Measurements from ENCODE around the gene CT47B1. TPM values are rescaled to one million over a fixed set of nuclear protein-coding genes. Genes with fewer than 3 reads are reported as not detected.
"Not testable (repeated sequence)": the region's sequence is repeated elsewhere in the genome, so short reads cannot be mapped to it uniquely, and the experiment has no call there.

The CT47B1 gene
- not detected in 2 replicates for total RNA-seq (ENCODE audit: low replicate concordance)

GRCh38 chrX:120875766-120876165, at the start of gene CT47B1:
TSS of gene CT47B1 (minus strand) at chrX:120875866. CDS start at chrX:120875670, 196 bp downstream.
- not testable (repeated sequence) for H3K27ac Mint-ChIP-seq; H3K9ac ChIP-seq; H4K20me1 ChIP-seq (ENCODE audit: low read depth); H3K27me3 Mint-ChIP-seq (ENCODE audit: insufficient read depth, low read depth); H3K9me3 Mint-ChIP-seq; H3K4me3 ChIP-seq; H3K27ac ChIP-seq; H3K4me1 Mint-ChIP-seq; H3K4me2 ChIP-seq; H3K4me1 ChIP-seq; H3K4me3 Mint-ChIP-seq; H3K27me3 ChIP-seq; DNase-seq (ENCODE audit: low spot score); H2AFZ ChIP-seq (replicated peaks); H3K9me3 ChIP-seq (ENCODE audit: low read depth); H3K79me2 ChIP-seq (ENCODE audit: low read depth); H3K36me3 ChIP-seq; H3K36me3 Mint-ChIP-seq; H3F3A ChIP-seq (ENCODE audit: low read depth)

- no peaks in the 10 kb centered on the region for H3K27me3 ChIP-seq
- no peaks in the 10 kb centered on the region for H3F3A ChIP-seq (ENCODE audit: low read depth)
- Mint-ChIP-seq H3K27me3 (ENCODE audit: insufficient read depth, low read depth) (no peaks in the 10 kb centered on the region), H3K27ac (no peak overlapping the region), H3K4me1 (no peaks in the 10 kb centered on the region), H3K9me3 (peaks cover 7% of the 10 kb centered on the region), H3K36me3 (no peaks in the 10 kb centered on the region), H3K4me3 (no peak overlapping the region)
- no peak overlapping the region for H3K9ac ChIP-seq
- no peaks in the 10 kb centered on the region for H3K4me1 ChIP-seq
- H4K20me1 ChIP-seq (ENCODE audit: low read depth), result no peaks in the 10 kb centered on the region
- no peak overlapping the region for H2AFZ ChIP-seq (replicated peaks)
- H3K36me3 ChIP-seq, result no peaks in the 10 kb centered on the region
- H3K79me2 ChIP-seq (ENCODE audit: low read depth), result no peaks in the 10 kb centered on the region
- TF ChIP-seq EZH2phosphoT487 (IDR thresholded peaks at IDR 0.05), result no peak
- no peak for TF ChIP-seq EZH2 (IDR thresholded peaks at IDR 0.05)
- no peak for TF ChIP-seq CTCF (IDR thresholded peaks at IDR 0.05)
- H3K9me3 ChIP-seq (ENCODE audit: low read depth), result peaks cover 3% of the 10 kb centered on the region
- no peak overlapping the region for H3K4me3 ChIP-seq
- H3K27ac ChIP-seq, result no peak overlapping the region
- no peak overlapping the region for H3K4me2 ChIP-seq
- no peak for DNase-seq (ENCODE audit: low spot score)
These were observed 748 bp downstream of the CT47B1 start for GRCh38 chrX:120874678-120875557.

- Histone ChIP-seq H3K79me2 (ENCODE audit: low read depth) (no peaks in the 10 kb centered on the region), H3K4me3 (no peak overlapping the region), H3F3A (ENCODE audit: low read depth) (no peaks in the 10 kb centered on the region), H3K27ac (no peak overlapping the region), H3K4me2 (no peak overlapping the region), H3K4me1 (no peaks in the 10 kb centered on the region), H3K9ac (no peak overlapping the region), H3K9me3 (ENCODE audit: low read depth) (no peaks in the 10 kb centered on the region), H3K36me3 (no peaks in the 10 kb centered on the region), H3K27me3 (no peaks in the 10 kb centered on the region), H2AFZ (replicated peaks) (no peak overlapping the region), H4K20me1 (ENCODE audit: low read depth) (no peaks in the 10 kb centered on the region)
- H3K27ac Mint-ChIP-seq, result no peak overlapping the region
- no peak overlapping the region for H3K4me3 Mint-ChIP-seq
- no peaks in the 10 kb centered on the region for H3K27me3 Mint-ChIP-seq (ENCODE audit: insufficient read depth, low read depth)
- peaks cover 9% of the 10 kb centered on the region for H3K9me3 Mint-ChIP-seq
- TF ChIP-seq CTCF (IDR thresholded peaks at IDR 0.05) (peak; percentile 37), EZH2phosphoT487 (IDR thresholded peaks at IDR 0.05) (no peak)
- H3K4me1 Mint-ChIP-seq, result no peaks in the 10 kb centered on the region
- H3K36me3 Mint-ChIP-seq, result no peaks in the 10 kb centered on the region
- DNase-seq (ENCODE audit: low spot score), result peak; percentile 4
These were observed 18.4 kb downstream of the CT47B1 start for GRCh38 chrX:120857240-120857639.

- H3K36me3 Mint-ChIP-seq, result no peaks in the 10 kb centered on the region
These were observed 34.8 kb downstream of the CT47B1 start for GRCh38 chrX:120840827-120841226.

More at GRCh38 chrX:120840827-120841226, 34.8 kb downstream of the CT47B1 start:
- Histone ChIP-seq H3F3A (ENCODE audit: low read depth) (no peaks in the 10 kb centered on the region), H3K9me3 (ENCODE audit: low read depth) (peaks cover 3% of the 10 kb centered on the region), H3K27me3 (peaks cover 7% of the 10 kb centered on the region), H3K4me3 (no peak overlapping the region), H4K20me1 (ENCODE audit: low read depth) (no peaks in the 10 kb centered on the region), H3K27ac (no peak overlapping the region), H3K4me2 (no peak overlapping the region), H3K36me3 (no peaks in the 10 kb centered on the region), H3K4me1 (no peaks in the 10 kb centered on the region), H3K79me2 (ENCODE audit: low read depth) (no peaks in the 10 kb centered on the region), H3K9ac (no peak overlapping the region), H2AFZ (replicated peaks) (no peak overlapping the region)
- Mint-ChIP-seq H3K27me3 (ENCODE audit: insufficient read depth, low read depth) (no peaks in the 10 kb centered on the region), H3K4me1 (no peaks in the 10 kb centered on the region), H3K9me3 (peaks cover 14% of the 10 kb centered on the region), H3K4me3 (no peak overlapping the region), H3K27ac (no peak overlapping the region)
- no peak for DNase-seq (ENCODE audit: low spot score)
- TF ChIP-seq EZH2phosphoT487 (IDR thresholded peaks at IDR 0.05) (no peak), CTCF (IDR thresholded peaks at IDR 0.05) (no peak), EZH2 (IDR thresholded peaks at IDR 0.05) (no peak)
